Activated naive CD4-positive, alpha-beta T cell treated with anti-CD3 and anti-CD28 coated beads, Interleukin-2, amount 50 U/mL, for 24 hours (primary cell): Measurements from ENCODE around the gene SMIM10.
"Not testable (repeated sequence)": the region's sequence is repeated elsewhere in the genome, so short reads cannot be mapped to it uniquely, and the experiment has no call there.

Experiments
- H3K27ac Mint-ChIP-seq: one replicate; pipeline ENCODE4 v1.8.0; 2021; ENCODE audit warnings: mild to moderate bottlenecking, mixed read lengths
- H3K27me3 Mint-ChIP-seq: one replicate; pipeline ENCODE4 v1.8.0; 2021; ENCODE audit warnings: mixed read lengths
- H3K36me3 Mint-ChIP-seq: one replicate; pipeline ENCODE4 v1.8.0; 2021; ENCODE audit warnings: mixed read lengths
- H3K4me1 Mint-ChIP-seq: one replicate; pipeline ENCODE4 v1.8.0; 2021; ENCODE audit warnings: mixed read lengths
- H3K4me3 Mint-ChIP-seq: one replicate; pipeline ENCODE4 v1.8.0; 2021; ENCODE audit warnings: mild to moderate bottlenecking, mixed read lengths
- H3K9me3 Mint-ChIP-seq: one replicate; pipeline ENCODE4 v1.8.0; 2021; ENCODE audit warnings: mixed read lengths

SMIM10 gene

DNA sequence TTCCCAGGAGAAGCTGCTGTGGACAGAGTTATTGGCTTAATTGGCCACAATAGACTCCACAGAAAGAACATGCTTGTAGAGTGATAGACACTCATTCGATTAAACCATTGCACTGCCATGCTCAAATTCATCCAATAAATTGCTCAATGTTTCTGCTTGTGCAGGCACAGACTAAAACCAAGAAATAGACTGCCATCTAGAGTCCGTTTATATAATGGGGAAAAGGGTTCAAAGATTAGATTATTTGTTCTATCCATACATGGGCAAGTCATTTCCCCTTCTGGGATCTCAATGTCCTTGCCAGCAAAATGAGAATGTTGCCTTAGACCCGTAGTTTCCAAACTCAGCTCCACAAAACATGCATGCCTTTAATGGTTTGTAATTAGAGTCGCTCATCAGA, 8.7 kb downstream of the SMIM10 start:
- Mint-ChIP-seq H3K4me1 (peaks cover 10% of the 10 kb centered on the region), H3K9me3 (no peaks in the 10 kb centered on the region), H3K27me3 (no peaks in the 10 kb centered on the region), H3K36me3 (no peaks in the 10 kb centered on the region), H3K4me3 (no peak overlapping the region), H3K27ac (no peak overlapping the region)

DNA sequence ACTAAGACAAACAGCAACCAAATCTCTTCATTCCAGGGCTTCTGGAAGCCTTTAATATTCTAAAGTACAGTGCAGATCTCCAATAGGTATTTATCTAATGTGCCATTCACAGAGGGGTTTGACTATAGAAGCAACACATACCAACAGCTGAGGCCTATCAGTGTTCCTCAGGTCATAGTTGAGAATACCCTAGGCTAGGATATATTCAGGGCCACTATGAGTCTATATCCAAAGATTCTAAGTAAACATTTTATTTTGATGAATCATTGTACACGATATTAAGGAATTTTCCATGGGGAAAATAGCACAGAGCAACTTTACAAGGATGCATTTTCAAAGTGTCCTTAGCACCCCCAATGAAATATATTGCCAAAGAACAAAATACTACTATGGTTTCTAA, 9.7 kb downstream of the SMIM10 start:
- no peak overlapping the region for H3K4me3 Mint-ChIP-seq
- H3K36me3 Mint-ChIP-seq, result no peaks in the 10 kb centered on the region
- H3K27ac Mint-ChIP-seq, result no peak overlapping the region
- H3K9me3 Mint-ChIP-seq, result no peaks in the 10 kb centered on the region
- peaks cover 10% of the 10 kb centered on the region for H3K4me1 Mint-ChIP-seq
- H3K27me3 Mint-ChIP-seq, result no peaks in the 10 kb centered on the region

DNA sequence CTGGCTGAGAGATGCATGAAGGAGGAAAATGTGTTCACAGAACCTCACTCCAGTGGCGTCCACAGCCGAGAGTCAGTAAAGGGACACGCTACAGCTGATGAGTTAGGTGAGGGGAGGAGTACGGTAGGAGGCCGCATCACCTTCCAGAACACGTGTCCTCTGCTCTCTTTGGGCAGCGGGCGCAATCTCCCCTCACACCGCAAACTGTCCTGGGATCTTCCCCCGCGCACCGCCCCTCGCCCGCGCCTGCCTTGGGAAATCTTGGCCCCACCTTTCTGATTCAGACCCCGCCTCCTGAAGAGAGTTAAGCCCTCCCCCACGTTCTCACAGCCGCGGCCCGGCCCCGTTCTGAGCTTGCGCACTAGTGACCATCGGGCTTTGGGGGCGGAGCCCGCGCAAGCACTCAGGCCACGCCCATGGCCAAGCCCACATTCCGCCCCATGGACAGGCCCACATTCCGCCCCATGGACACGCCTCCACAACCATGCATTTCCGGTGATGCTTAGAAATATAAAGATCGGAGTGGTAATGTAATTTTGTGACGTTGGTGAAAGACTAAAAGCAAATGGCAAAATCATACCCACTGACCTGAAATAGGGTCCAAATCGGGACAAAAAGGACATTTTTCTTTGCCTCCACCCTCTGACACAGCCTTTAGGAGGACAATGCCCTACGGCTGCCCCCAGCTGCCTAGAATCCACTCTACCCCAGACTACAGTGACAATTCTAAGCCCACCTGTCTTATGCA, 13.3 kb downstream of the SMIM10 start:
- Mint-ChIP-seq H3K4me3 (peak overlapping the region; percentile 88), H3K27ac (peak overlapping the region; percentile 81)

DNA sequence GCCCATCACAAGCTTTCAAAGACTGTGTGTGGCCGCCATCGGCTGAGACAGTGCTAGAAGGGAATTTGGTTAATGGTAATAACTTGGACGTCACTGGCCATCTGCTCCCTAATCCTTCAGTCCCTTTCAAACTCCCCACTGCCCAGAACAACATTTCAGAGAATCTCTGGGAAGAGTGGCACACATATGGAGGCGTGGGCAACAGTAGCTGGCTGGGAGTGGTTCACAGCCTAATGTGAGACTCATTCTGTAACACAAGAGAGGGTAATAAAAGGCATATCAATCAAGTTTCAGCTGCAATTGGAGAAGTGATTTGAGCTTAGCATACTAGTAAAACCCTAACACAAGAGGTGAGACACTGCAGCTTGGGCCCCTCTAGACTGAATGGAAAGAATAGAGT, 15.4 kb downstream of the SMIM10 start:
- Mint-ChIP-seq H3K27ac (no peak overlapping the region), H3K36me3 (no peaks in the 10 kb centered on the region), H3K4me1 (peaks cover 10% of the 10 kb centered on the region), H3K4me3 (no peak overlapping the region), H3K9me3 (no peaks in the 10 kb centered on the region), H3K27me3 (no peaks in the 10 kb centered on the region)

More for the DNA sequence above, 13.3 kb downstream of the SMIM10 start:
- Mint-ChIP-seq H3K27me3 (no peaks in the 10 kb centered on the region), H3K4me1 (peaks cover 10% of the 10 kb centered on the region), H3K9me3 (no peaks in the 10 kb centered on the region), H3K36me3 (no peaks in the 10 kb centered on the region)

DNA sequence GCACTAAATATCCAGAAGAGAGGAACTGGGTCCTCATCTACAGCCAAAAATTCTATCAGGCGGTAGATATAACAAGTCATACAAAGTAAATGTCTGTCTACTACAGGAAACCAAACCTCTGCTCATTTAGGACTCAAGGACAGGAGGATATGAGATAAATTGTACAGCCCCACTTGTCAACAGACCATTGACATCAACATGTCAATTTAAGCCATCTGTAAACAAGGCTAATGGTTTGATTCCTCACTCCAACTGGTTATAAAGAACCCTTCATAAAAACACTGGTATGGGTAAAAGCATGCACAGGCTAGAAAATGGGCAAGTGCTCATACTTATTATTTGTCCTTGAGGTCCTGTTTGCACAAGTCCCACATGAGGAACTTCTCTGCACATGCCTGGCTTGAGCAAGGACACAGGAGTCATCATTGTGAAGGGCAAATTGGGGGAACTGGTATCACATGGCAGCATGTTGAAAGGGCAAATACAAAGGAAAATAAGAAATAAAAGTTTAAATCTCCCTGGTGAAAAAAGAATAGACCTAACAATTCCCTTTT, 18.3 kb downstream of the SMIM10 start:
- Mint-ChIP-seq H3K9me3 (no peaks in the 10 kb centered on the region), H3K27ac (no peak overlapping the region)

DNA sequence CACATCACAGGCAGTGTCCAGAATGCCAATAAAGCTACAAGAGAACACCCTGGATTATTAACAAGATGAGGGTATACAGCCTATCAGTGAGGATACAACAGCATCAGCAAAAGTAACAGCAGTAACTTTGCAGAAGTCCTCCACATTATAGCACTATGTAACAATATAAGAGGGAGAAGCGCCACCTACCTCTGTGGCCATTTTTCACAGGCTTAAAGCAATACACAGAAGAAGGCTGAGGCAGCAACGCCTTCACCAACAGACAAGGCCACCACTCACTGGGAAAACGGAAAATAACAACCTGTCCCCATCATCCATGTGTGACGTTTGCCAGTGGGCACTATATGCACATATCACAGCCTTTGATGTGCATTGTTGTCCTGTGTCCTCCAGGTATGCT, 19.0 kb downstream of the SMIM10 start:
- no peak overlapping the region for H3K27ac Mint-ChIP-seq
- H3K27me3 Mint-ChIP-seq, result no peaks in the 10 kb centered on the region
- no peaks in the 10 kb centered on the region for H3K36me3 Mint-ChIP-seq
- H3K4me1 Mint-ChIP-seq, result no peaks in the 10 kb centered on the region
- no peaks in the 10 kb centered on the region for H3K9me3 Mint-ChIP-seq
- H3K4me3 Mint-ChIP-seq, result no peak overlapping the region

More for the DNA sequence above, 18.3 kb downstream of the SMIM10 start:
- H3K36me3 Mint-ChIP-seq, result no peaks in the 10 kb centered on the region
- peaks cover 3% of the 10 kb centered on the region for H3K4me1 Mint-ChIP-seq
- no peak overlapping the region for H3K4me3 Mint-ChIP-seq
- H3K27me3 Mint-ChIP-seq, result no peaks in the 10 kb centered on the region

DNA sequence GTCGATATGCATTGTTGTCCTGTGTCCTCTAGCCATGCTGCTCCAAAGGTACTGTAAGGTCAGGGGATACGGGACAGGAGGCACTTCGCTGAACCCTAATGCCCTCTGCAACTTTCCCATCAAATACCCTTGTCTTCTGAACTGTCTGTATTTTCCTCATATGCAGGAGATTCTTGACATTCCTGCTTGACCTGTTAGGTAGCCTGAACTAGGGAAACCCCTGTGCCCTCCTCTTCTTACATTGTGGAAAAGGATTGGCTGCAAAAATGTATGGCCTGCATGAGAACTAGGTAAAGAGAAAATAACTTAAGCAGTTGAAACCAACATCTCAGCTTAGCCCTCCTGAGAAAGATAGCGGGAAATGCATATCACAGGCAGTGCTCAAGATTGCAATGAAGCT, 20.1 kb downstream of the SMIM10 start:
- no peaks in the 10 kb centered on the region for H3K9me3 Mint-ChIP-seq
- no peak overlapping the region for H3K27ac Mint-ChIP-seq
- no peak overlapping the region for H3K4me3 Mint-ChIP-seq
- H3K27me3 Mint-ChIP-seq, result no peaks in the 10 kb centered on the region
- H3K4me1 Mint-ChIP-seq, result no peaks in the 10 kb centered on the region
- H3K36me3 Mint-ChIP-seq, result no peaks in the 10 kb centered on the region

DNA sequence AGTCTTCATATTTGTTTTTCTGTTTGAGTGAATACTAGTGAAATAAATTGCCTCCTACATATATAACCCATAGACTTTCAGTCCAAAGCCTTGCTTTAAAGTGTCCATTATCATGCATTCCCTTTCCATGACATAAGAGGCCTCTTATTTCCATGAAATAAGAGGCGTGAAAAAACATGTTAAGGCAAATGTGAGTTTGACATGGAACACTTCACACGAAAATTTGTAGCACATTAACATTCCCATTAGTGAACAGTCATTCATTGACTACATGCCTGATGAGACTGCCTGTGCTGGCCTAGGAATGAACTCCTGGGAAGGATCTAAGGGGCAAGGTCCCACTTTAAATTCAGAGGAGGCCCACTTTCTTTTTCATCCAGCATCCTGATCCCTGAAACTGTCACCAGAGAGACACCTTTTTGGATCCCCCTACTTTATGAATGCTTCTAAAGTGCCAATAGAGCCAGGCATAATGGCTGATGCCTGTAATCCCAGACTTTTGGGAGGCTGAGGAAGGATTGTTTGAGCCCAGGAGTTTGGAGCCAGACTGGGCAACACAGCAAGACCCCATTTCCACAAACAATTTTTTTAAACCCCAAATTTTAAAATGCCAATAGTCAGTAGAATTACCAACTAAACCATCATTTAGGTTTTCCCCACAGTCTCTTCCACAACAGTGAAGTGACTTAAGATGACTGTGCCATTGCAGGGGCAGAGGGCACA, 24.9 kb downstream of the SMIM10 start:
- no peaks in the 10 kb centered on the region for H3K36me3 Mint-ChIP-seq
- H3K27me3 Mint-ChIP-seq, result no peaks in the 10 kb centered on the region
- no peaks in the 10 kb centered on the region for H3K4me1 Mint-ChIP-seq
- no peak overlapping the region for H3K27ac Mint-ChIP-seq
- H3K4me3 Mint-ChIP-seq, result no peak overlapping the region
- H3K9me3 Mint-ChIP-seq, result no peaks in the 10 kb centered on the region

DNA sequence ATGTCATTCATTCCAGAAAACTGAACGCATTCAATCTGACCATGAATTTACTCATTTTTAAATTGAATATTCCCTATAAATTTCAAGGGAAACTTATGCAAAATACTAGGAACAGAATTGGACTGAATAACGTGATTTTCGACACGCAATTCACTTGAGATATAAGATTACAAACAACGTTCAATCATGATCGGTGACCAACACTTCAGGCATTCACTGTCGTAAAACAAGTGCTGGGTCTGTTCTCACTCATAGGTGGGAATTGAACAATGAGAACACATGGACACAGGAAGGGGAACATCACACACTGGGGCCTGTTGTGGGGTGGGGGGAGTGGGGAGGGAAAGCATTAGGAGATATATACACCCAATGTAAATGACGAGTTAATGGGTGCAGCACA, 29.1 kb downstream of the SMIM10 start:
- not testable (repeated sequence) for H3K4me3 Mint-ChIP-seq, H3K27ac Mint-ChIP-seq, H3K27me3 Mint-ChIP-seq, H3K36me3 Mint-ChIP-seq, H3K9me3 Mint-ChIP-seq
- peaks cover 12% of the 10 kb centered on the region for H3K4me1 Mint-ChIP-seq

DNA sequence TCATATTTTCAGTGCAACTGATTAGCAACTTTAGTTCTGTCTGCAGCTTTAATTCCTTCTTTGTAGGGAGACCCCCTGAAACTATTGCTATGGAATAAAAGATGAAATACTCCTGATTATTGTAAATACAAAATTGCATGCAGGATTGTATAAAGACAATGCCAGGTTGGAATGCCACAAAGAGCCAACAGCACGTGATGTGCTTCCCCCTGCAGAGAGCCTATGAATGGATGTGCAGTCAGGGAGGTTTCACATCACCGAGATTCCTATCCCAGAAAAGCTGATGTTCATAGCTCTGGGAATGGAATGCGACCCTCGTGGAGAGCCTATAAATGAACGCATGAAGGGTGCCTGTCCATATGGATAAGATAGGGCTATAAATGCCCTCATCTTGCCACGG, 33.0 kb downstream of the SMIM10 start:
- H3K27ac Mint-ChIP-seq, result not testable (repeated sequence)

DNA sequence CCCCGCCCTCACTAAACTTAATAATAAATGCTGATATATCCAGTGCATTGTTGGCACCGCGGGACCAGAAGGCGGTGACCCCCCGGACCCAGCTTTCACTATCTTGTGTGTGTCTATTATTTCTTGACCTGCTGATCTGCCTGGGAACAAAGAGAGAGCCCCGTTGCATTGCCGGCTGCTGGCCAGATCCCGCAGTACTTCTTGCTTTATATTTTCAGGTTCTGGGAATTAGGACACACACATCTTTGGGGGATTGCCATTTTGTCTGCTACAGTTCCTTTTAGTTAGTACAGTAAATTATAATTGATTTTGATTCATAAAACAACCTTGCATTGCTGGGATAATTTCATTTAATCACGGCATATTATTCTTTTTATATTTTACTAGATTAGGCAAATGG, 33.7 kb downstream of the SMIM10 start:
- Mint-ChIP-seq H3K9me3 (no peaks in the 10 kb centered on the region), H3K4me1 (peaks cover 12% of the 10 kb centered on the region)

More for the DNA sequence above, 33.0 kb downstream of the SMIM10 start:
- H3K4me3 Mint-ChIP-seq, H3K27me3 Mint-ChIP-seq, H3K36me3 Mint-ChIP-seq, H3K9me3 Mint-ChIP-seq: not testable (repeated sequence)
- H3K4me1 Mint-ChIP-seq, result peaks cover 12% of the 10 kb centered on the region

DNA sequence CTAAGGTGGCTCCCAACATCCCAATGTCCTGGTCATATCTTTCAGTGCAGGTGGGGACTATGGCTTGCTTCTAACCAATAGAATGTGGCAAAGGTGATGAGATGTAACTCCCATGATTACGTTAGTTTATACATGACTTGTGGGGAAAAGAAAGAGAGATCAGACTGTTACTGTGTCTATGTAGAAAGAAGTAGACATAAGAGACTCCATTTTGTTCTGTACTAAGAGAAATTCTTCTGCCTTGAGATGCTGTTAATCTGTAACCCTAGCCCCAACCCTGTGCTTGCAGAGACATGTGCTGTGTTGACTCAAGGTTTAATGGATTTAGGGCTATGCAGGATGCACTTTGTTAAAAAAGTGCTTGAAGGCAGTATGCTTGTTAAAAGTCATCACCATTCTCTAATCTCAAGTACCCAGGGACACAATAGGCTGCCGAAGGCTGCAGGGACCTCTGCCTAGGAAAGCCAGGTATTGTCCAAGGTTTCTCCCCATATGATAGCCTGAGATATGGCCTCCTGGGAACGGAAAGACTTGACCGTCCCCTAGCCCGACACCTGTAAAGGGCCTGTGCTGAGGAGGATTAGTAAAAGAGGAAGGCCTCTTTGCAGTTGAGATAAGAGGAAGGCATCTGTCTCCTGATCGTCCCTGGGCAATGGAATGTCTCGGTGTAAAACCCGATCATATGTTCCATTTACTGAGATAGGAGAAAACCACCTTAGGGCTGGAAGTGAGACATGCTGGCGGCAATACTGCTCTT, 39.6 kb downstream of the SMIM10 start:
- not testable (repeated sequence) for H3K36me3 Mint-ChIP-seq, H3K27me3 Mint-ChIP-seq, H3K27ac Mint-ChIP-seq, H3K9me3 Mint-ChIP-seq, H3K4me1 Mint-ChIP-seq
- peak overlapping the region; percentile 7 for H3K4me3 Mint-ChIP-seq

More for the DNA sequence above, 33.7 kb downstream of the SMIM10 start:
- H3K27me3 Mint-ChIP-seq, result peaks cover 13% of the 10 kb centered on the region
- H3K36me3 Mint-ChIP-seq, result no peaks in the 10 kb centered on the region
- no peak overlapping the region for H3K4me3 Mint-ChIP-seq
- no peak overlapping the region for H3K27ac Mint-ChIP-seq

DNA sequence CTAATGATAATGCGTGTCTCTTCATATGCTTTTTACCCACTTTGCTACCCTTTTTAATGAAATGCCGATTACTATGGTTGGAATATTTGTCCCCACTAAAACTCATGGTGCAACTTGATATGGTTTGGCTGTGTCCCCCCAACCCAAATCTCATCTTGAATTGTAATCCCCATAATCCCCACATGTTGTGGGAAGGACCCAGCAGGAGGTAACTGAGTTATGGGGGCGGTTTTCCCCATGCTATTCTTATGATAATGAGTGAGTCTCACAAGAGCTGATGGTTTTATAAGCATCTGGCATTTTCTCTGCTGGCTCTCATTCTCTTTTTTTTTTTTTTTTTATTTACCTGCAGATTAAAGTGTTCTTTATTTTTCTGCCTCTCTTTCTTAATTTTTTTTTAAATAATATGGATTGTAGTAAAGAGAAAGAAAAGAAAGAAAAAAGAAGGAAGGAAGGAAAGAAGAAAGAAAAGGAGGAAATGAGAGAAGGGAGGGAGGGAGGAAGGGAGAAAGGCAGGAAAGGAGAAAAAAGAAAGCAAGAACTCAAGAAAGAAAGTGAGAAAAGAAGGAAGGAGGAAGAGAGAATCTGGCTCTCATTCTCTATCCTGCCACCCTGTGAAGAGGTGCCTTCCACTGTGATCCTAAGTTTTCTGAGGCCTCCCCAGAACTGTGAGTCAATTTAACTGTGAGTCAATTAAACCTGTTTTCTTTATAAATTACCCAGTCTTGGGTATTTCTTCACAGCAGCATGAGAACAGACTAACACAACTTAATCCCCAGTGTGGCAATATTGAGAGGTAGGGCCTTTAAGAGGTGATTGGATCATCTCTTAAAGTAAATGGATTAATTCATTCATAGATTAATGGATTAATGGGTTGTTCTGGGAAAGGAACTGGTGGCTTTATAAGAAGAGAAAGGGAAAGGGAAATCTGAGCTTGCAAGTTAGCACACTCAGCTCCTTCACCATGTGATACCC, 50.6 kb downstream of the SMIM10 start:
- H3K36me3 Mint-ChIP-seq, H3K4me1 Mint-ChIP-seq, H3K9me3 Mint-ChIP-seq, H3K27ac Mint-ChIP-seq, H3K27me3 Mint-ChIP-seq, H3K4me3 Mint-ChIP-seq: not testable (repeated sequence)
